ENCODE results near the gene TOR1A.

The TOR1A gene

DNA sequence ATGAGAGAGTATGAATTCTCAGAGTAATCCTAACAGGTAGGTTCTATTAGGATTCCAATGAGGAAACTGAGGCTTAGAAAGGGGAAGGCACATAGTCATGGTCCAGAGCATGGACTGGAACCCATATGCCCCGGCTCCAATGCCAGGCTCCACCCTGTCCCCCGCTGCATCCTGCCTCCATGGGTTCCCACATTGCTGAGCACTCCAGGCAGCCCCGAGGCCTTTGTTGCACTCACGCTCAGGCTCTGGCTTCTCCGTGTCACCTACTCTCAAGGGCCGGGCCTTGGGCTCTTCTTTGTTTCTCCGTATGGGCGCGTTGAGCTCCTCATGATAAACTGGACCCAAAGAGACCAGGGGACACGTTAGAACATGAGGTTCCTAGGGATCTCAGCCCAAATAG lies 5.0 kb upstream of the TOR1A start:
- DNase-seq: no peak
- in situ Hi-C loops (cut with HindIII; ENCODE audit: low pct_ligation_motif_present, low pct_unique_long_range_greater_than_20kb, low sequenced_read_pairs): no loop called here

GRCh38 chr9:129828051-129828450 lies 4.1 kb upstream of the TOR1A start:
- in situ Hi-C loops (cut with HindIII; ENCODE audit: low pct_ligation_motif_present, low pct_unique_long_range_greater_than_20kb, low sequenced_read_pairs): no loop called here
- DNase-seq: no peak

DNA sequence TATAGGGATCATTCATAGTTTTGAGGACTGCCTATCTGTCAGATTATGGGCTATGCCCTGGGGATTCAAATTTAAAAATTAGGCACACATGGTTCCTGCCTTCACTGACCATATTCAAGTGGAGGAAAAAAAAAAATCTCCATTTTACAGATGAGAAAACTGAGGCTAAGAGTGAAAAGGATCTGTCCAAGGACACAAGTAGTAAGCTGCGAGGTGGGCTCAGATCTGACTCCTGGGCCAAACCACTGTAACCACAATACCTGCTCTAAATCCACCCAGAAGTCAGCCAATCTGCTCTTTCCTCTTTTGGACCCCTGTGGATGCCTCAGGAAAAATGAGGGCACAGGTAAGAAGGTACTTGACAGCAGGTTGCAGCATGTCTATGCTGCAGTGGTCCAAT lies 2.8 kb upstream of the TOR1A start:
- in situ Hi-C loops (cut with HindIII; ENCODE audit: low pct_ligation_motif_present, low pct_unique_long_range_greater_than_20kb, low sequenced_read_pairs): no loop called here
- no peak for DNase-seq

- DNase-seq: no peak
These were observed 2.4 kb upstream of the TOR1A start for GRCh38 chr9:129826344-129826743.

DNA sequence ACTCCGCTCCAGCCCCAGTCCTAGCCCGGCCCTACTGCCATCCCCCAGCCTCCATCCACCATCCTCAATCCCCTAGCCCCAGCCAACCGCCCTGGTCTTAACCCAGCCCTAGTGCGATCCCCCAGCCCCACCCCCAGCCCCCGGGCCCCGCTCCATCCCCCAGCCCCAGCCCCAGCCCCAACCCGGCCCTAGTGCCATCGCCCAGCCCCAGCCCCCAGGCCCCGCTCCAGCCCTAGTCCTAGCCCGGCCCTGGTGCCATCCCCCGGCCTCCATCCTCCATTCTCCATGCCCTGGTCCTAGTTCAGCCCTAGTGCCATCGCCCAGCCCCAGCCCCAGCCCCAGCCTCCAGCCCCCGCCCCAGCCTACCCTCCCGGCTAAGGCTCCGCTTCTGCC lies 398 bp downstream of the TOR1A start:
- in situ Hi-C loops (cut with HindIII; ENCODE audit: low pct_ligation_motif_present, low pct_unique_long_range_greater_than_20kb, low sequenced_read_pairs): no loop called here
- DNase-seq: no peak

More at GRCh38 chr9:129826344-129826743, 2.4 kb upstream of the TOR1A start:
- in situ Hi-C loops (cut with HindIII; ENCODE audit: low pct_ligation_motif_present, low pct_unique_long_range_greater_than_20kb, low sequenced_read_pairs): no loop called here

GRCh38 chr9:129822898-129823541 lies 916 bp downstream of the TOR1A start:
- DNase-seq: peak; percentile 17
- in situ Hi-C loops (cut with HindIII; ENCODE audit: low pct_ligation_motif_present, low pct_unique_long_range_greater_than_20kb, low sequenced_read_pairs): no loop called here

DNA sequence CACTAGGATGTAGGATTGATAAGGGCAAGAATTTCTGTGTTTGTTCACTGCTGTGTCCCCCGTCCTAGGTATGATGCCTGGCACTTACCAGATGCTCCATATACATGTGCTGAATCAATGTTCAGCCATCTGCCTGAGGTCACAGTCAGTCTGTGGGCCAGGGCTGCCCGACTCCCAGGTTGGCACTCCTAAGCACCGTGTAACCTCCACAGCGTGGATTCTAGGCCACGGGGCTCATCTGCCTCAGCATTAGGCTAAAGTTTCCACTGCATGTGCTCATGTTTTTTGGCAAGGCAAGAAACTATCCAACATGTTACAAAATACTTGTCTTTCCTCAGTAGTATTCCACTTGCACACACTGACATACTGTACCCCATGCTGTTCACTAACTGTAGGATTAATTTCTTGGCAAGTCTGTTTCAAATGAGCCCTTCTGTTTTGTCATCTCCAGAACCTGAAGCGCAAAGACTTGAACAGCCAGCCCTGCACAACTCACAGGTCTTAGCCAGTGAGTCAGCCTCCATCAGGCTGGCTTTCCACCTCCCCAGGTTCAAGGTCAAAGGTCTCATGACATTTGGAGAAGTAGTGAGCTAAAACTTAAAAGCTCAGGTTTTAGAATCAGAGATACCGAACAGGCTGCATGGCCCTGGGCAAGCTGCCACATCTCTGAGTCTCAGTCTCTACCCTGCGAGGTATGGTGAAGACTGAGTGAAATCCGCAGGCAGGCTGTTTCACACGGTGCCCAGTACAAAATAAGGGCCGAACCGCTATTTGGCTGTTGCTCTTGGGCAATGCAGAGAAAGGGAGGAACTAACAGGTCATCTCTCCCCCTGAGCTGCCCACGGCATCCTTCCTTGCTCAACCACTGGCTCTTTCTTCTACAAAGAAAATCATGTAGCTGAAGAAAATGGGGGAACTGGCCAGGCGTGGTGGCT lies 7.2 kb downstream of the TOR1A start:
- in situ Hi-C loops (cut with HindIII; ENCODE audit: low pct_ligation_motif_present, low pct_unique_long_range_greater_than_20kb, low sequenced_read_pairs): no loop called here
- no peak for DNase-seq

DNA sequence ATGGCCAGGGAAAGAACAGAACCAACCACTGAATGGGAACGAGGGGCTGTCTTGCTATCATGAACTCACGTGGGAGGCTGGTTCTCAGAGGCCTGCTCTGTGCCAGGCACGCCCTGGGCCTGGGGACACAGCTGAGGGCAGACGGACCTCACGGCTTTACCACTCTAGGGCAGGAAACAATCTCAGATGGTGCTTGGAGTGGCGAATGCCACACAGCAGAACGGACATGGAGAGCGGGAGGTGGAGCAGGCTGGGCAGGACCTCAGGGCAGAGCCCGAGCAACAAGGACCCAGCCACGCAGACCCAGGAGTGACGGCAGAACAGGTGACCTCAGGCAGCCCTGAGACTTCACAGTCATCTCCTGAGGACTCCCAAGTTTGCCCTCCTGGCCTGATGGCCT lies 8.7 kb downstream of the TOR1A start:
- no peak for DNase-seq
- in situ Hi-C loops (cut with HindIII; ENCODE audit: low pct_ligation_motif_present, low pct_unique_long_range_greater_than_20kb, low sequenced_read_pairs): no loop called here

GRCh38 chr9:129814432-129815223 lies 9.3 kb downstream of the TOR1A start:
- in situ Hi-C loops (cut with HindIII; ENCODE audit: low pct_ligation_motif_present, low pct_unique_long_range_greater_than_20kb, low sequenced_read_pairs): no loop called here
- no peak for DNase-seq

DNA sequence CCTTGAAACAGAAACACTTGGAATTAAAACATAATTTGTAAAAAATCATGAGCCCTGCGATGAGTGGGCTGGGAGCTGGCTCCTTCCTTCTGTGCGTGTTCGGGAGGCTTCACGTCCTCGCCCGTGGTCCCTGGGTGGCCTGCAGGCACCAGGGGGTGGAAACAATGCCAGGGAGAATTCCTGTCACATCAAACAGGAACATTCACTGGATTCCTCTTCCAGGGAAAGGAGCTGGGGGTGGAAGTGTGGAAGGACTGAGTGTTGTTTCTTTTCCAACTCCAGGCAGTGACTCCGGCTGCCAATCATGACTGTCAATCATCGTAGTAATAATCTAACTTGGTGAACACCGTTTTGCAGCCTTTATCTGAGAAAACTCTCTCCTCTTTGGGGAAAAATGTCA lies 10.3 kb downstream of the TOR1A start:
- in situ Hi-C loops (cut with HindIII; ENCODE audit: low pct_ligation_motif_present, low pct_unique_long_range_greater_than_20kb, low sequenced_read_pairs): no loop called here
- no peak for DNase-seq

- in situ Hi-C loops (cut with HindIII; ENCODE audit: low pct_ligation_motif_present, low pct_unique_long_range_greater_than_20kb, low sequenced_read_pairs): no loop called here
These were observed 11.6 kb downstream of the TOR1A start for GRCh38 chr9:129812385-129812784.

GRCh38 chr9:129811967-129812363 lies 12.0 kb downstream of the TOR1A start:
- in situ Hi-C loops (cut with HindIII; ENCODE audit: low pct_ligation_motif_present, low pct_unique_long_range_greater_than_20kb, low sequenced_read_pairs): no loop called here

More at GRCh38 chr9:129812385-129812784, 11.6 kb downstream of the TOR1A start:
- DNase-seq: no peak

DNA sequence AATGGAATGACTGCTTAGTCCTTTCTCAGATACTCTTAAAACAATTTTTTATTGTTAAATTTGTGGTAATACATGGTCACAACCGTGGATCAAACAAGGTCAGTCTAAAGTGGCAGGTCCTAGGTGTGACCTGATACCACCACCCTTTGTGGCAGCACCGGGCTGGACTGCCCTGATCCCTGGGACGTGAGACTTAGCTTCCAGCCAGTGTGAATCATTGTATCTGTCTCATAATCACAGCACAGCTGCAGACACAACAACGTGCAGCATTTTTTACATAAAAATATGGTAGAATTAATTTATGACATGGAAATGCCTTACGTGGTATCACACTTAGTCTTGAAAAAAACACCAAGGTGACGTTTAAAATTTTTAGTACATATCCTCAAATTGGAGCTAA lies 13.1 kb downstream of the TOR1A start:
- in situ Hi-C loops (cut with HindIII; ENCODE audit: low pct_ligation_motif_present, low pct_unique_long_range_greater_than_20kb, low sequenced_read_pairs): no loop called here
- DNase-seq: no peak

More at GRCh38 chr9:129811967-129812363, 12.0 kb downstream of the TOR1A start:
- no peak for DNase-seq

DNA sequence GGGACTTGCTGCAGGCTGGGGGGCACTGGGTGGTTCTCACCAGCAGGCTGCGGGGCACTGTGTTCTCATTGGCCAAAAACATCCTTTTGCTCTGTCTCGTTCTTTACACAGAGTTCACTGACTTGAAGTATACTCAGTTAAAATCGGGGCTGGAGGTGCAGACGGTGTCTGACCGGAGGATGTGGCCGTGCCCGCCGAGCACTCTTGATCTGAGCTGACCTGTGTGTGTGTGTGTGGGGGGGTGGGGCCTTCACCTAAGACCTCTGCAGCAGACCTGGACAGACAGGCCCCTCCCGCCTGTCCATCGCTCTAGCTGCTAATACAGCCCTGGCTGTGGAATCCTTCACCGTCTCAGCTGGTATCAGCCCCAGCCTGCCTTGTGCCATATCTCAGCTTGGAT lies 13.8 kb downstream of the TOR1A start:
- DNase-seq: no peak
- in situ Hi-C loops (cut with HindIII; ENCODE audit: low pct_ligation_motif_present, low pct_unique_long_range_greater_than_20kb, low sequenced_read_pairs): no loop called here

DNA sequence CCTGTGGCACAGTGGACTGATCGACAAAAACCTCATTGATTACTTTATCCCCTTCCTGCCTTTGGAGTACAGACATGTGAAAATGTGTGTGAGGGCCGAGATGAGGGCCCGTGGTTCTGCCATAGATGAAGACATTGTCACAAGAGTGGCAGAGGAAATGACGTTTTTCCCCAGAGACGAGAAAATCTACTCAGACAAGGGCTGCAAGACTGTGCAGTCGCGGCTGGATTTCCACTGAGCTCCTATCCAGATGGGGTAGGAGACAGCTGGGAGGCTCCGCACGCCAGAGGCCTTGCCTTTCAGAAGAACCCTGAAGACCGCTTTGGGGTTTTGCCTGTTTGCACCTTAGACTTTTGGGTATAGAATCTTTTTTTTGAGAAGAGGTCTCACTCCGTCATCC lies 14.6 kb downstream of the TOR1A start:
- no peak for DNase-seq
- in situ Hi-C loops (cut with HindIII; ENCODE audit: low pct_ligation_motif_present, low pct_unique_long_range_greater_than_20kb, low sequenced_read_pairs): no loop called here

GRCh38 chr9:129806061-129806460 lies 17.9 kb downstream of the TOR1A start:
- DNase-seq: no peak
- in situ Hi-C loops (cut with HindIII; ENCODE audit: low pct_ligation_motif_present, low pct_unique_long_range_greater_than_20kb, low sequenced_read_pairs): no loop called here

DNA sequence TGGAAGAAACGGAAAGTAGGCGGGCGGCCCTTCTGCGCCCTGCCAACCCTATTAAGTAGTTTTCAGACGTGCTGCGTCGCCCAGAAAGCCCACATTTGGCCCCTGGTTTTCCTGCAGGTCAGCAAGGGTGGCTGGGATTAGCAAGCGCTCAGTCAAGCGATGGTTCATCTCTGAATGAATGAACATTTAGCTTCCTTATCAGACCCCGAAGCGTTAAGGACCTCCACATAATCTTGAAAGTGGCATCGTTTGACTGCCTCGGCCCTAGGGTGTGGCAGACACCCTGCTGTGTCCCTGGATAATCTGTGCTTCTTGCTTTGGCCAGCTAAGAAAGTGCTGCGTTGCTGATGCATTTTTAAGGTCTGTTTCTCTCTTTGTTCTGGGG lies 20.3 kb downstream of the TOR1A start:
- DNase-seq: peak; percentile 11

DNA sequence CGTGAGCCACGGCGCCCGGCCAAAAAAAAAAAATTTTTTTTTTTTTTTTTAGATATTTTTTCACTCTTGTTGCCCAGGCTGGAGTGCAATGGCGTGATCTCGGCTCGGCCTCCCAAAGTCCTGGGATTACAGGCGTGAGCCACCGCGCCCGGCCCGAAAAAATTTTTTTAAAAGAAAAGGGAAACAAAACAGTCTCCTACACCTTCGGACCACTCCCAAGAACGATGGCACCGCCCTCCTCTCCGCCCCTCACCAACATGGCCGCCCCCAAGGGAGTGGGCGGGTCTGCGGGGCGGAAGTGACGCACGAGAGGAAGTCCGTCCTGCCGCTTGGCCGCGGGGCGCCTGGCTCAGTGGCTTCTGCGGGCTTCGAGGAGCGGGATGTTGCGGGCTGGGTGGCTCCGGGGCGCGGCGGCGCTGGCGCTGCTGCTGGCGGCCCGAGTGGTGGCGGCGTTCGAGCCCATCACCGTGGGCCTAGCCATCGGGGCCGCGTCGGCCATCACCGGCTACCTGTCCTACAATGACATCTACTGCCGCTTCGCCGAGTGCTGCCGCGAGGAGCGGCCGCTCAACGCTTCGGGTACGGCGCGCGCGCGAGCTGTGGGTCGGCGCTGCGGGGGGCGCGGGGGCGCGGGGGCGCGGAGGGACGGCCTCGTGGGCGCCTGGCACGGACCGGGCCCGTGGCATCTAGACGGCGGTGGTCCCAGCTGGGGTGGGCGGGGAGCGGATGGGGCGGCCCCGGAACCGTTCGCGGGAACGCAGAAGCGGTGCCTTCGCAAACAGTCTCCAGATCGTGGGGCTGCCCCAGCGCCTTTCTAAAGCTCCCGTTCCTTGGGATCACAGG lies 20.9 kb downstream of the TOR1A start, which contains the start of gene TOR1B:
TSS of gene TOR1B (plus strand) at position 352 of the 843 bp plus-strand sequence. CDS start at position 381, 29 bp downstream.
- in situ Hi-C loops (cut with HindIII; ENCODE audit: low pct_ligation_motif_present, low pct_unique_long_range_greater_than_20kb, low sequenced_read_pairs): no loop called here

More for the DNA sequence above, 20.3 kb downstream of the TOR1A start:
- in situ Hi-C loops (cut with HindIII; ENCODE audit: low pct_ligation_motif_present, low pct_unique_long_range_greater_than_20kb, low sequenced_read_pairs): no loop called here

More for the DNA sequence above, 20.9 kb downstream of the TOR1A start, which contains the start of gene TOR1B:
- DNase-seq: peak; percentile 92
